ENCODE data around the gene CDC42BPB.

- TF ChIP-seq CTCF (conservative IDR thresholded peaks at IDR 0.05 in 1 of 2, IDR thresholded peaks at IDR 0.05 in 1 of 2; ENCODE audit: extremely low read depth in 1 of 2, insufficient read depth in 1 of 2, low read depth in 1 of 2, low read length in 2 of 2) = no peak
- TF ChIP-seq EZH2 (IDR thresholded peaks at IDR 0.05; ENCODE audit: borderline replicate concordance, low read length) = no peak
Observed at GRCh38 chr14:102935756-102936155, 121.6 kb downstream of the CDC42BPB start.

Data from mammary epithelial cell (primary cell).